Type B pancreatic cell (in vitro differentiated cells): ENCODE data around the gene MICAL3. TPM values are rescaled to one million over a fixed set of nuclear protein-coding genes. Genes with fewer than 3 reads are reported as not detected.
A peak's percentile ranks its signal among the peaks of the same experiment; 100 is the strongest.

ENCODE experiments used
- DNase-seq: peaks from one replicate; pipeline ENCODE4 v3.0.0; 2021; ENCODE audit warnings: mixed read lengths; ENCODE audit not compliant: unreplicated experiment; ENCODE audit errors: extremely low spot score
- H3K27ac Mint-ChIP-seq: 2 replicates; pipeline ENCODE4 v1.8.0; 2021; ENCODE audit warnings: mild to moderate bottlenecking, mixed read lengths
- H3K27me3 Mint-ChIP-seq: 2 replicates; pipeline ENCODE4 v1.8.0; 2021; ENCODE audit warnings: mixed read lengths
- H3K36me3 Mint-ChIP-seq: 2 replicates; pipeline ENCODE4 v1.8.0; 2021; ENCODE audit warnings: mixed read lengths
- H3K4me1 Mint-ChIP-seq: one replicate; pipeline ENCODE4 v1.8.0; 2021; ENCODE audit warnings: mixed read lengths; ENCODE audit not compliant: unreplicated experiment
- H3K4me3 Mint-ChIP-seq: 2 replicates; pipeline ENCODE4 v1.8.0; 2021; ENCODE audit warnings: mild to moderate bottlenecking, mixed read lengths
- H3K9me3 Mint-ChIP-seq: 2 replicates; pipeline ENCODE4 v1.8.0; 2021; ENCODE audit warnings: mixed read lengths
- total RNA-seq: library from RNA; stranded (reverse); gene quantifications from 2 replicates; pipeline ENCODE4 v1.2.1, GENCODE V29; 2021; ENCODE audit warnings: low replicate concordance
- TF ChIP-seq, protein P1 (sequence below): fragments of 200-600 bp; sonication (generic); conservative IDR thresholded peaks from 2 replicates; pipeline ENCODE4 v1.5.0; 2021; ENCODE audit warnings: antibody characterized with exemption, mild to moderate bottlenecking

MICAL3 gene
- total RNA-seq, 1 donor from 2014 or later: 56.4 TPM

DNA sequence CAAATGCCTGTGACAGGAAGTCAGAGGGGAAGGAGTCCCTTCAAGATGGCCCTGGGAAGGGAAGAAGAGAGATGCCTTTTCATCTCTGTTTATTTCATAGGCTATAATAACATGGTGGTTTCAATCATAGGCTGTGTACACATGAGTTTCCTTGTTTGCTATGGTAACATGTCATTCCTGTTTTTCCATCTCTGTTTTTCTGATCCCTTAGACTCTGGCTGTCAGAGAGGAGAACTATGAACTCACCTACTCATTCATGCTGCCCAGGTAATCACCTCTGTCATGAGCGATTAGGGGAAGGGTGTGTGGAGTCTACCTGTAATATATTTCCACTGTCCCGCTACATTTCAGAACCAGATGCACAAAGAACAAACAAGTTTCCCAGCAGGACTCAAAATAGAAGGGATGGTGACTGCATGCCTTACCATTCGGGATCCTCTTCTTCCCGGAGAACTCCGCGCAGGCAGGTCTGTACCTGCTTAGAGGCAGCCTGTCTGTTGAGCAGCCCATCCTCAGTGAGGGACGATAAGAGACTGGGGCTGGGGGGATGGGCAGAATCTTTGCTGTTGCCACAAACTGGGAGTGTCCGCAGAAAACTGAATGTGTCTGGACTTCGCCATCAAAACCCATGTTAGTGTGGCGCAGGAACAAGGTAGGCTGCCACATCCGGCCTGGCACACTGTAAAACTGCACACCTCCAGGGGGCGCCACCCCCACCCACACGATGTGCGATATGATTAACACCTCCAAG lies 46.4 kb upstream of the MICAL3 start:
- H3K4me3 Mint-ChIP-seq: peak overlapping the region; percentile 34
- no peaks in the 10 kb centered on the region for H3K9me3 Mint-ChIP-seq
- no peak for DNase-seq
- TF ChIP-seq, protein P1, sequence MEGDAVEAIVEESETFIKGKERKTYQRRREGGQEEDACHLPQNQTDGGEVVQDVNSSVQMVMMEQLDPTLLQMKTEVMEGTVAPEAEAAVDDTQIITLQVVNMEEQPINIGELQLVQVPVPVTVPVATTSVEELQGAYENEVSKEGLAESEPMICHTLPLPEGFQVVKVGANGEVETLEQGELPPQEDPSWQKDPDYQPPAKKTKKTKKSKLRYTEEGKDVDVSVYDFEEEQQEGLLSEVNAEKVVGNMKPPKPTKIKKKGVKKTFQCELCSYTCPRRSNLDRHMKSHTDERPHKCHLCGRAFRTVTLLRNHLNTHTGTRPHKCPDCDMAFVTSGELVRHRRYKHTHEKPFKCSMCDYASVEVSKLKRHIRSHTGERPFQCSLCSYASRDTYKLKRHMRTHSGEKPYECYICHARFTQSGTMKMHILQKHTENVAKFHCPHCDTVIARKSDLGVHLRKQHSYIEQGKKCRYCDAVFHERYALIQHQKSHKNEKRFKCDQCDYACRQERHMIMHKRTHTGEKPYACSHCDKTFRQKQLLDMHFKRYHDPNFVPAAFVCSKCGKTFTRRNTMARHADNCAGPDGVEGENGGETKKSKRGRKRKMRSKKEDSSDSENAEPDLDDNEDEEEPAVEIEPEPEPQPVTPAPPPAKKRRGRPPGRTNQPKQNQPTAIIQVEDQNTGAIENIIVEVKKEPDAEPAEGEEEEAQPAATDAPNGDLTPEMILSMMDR: peak; percentile 61
- H3K4me1 Mint-ChIP-seq: peaks cover 6% of the 10 kb centered on the region
- peaks cover 14% of the 10 kb centered on the region for H3K27me3 Mint-ChIP-seq
- H3K36me3 Mint-ChIP-seq: no peaks in the 10 kb centered on the region
- peak overlapping the region; percentile 42 for H3K27ac Mint-ChIP-seq

GRCh38 chr22:18070041-18070440 lies 45.7 kb upstream of the MICAL3 start:
- Mint-ChIP-seq H3K36me3 (no peaks in the 10 kb centered on the region), H3K9me3 (no peaks in the 10 kb centered on the region), H3K4me1 (peaks cover 5% of the 10 kb centered on the region), H3K27me3 (peaks cover 19% of the 10 kb centered on the region), H3K27ac (no peak overlapping the region), H3K4me3 (no peak overlapping the region)
- TF ChIP-seq, protein P1: no peak
- no peak for DNase-seq

GRCh38 chr22:18069041-18069440 lies 44.7 kb upstream of the MICAL3 start:
- Mint-ChIP-seq H3K27me3 (peaks cover 23% of the 10 kb centered on the region), H3K4me1 (peaks cover 5% of the 10 kb centered on the region), H3K27ac (no peak overlapping the region), H3K4me3 (no peak overlapping the region), H3K36me3 (no peaks in the 10 kb centered on the region), H3K9me3 (no peaks in the 10 kb centered on the region)
- no peak for DNase-seq
- TF ChIP-seq, protein P1: no peak

DNA sequence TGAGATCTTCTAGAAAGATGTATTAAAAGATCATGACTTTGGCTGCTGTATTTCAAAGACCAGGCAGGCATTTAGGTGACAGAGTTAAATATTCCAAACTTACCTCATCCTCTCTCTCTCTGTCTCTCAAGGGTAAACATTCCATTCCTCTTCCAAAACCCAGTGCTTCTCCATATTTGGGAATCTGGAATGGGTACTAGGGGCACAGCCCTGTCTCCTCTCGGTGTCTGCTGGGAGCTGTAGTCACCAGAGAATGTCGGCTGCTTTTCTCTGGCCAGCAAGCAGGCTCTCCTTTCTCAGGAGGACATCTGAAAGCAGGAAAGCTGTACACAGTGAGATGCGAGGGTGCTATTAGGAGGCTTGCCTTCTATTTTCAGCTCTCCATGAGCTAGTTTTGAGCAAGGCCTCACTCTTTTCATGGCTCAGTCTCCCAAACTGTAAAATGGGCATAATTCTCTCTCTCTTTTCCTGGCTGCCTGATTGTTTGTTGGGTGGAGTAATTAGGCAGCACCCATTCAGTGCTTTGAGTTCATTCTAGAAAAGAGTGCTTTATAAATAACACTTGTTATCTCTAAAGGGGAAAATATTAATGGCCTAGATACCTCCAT lies 44.1 kb upstream of the MICAL3 start:
- Mint-ChIP-seq H3K4me3 (no peak overlapping the region), H3K4me1 (peaks cover 5% of the 10 kb centered on the region), H3K9me3 (no peaks in the 10 kb centered on the region), H3K27me3 (peaks cover 23% of the 10 kb centered on the region), H3K36me3 (no peaks in the 10 kb centered on the region), H3K27ac (peak overlapping the region; percentile 1)
- TF ChIP-seq, protein P1: no peak
- no peak for DNase-seq

DNA sequence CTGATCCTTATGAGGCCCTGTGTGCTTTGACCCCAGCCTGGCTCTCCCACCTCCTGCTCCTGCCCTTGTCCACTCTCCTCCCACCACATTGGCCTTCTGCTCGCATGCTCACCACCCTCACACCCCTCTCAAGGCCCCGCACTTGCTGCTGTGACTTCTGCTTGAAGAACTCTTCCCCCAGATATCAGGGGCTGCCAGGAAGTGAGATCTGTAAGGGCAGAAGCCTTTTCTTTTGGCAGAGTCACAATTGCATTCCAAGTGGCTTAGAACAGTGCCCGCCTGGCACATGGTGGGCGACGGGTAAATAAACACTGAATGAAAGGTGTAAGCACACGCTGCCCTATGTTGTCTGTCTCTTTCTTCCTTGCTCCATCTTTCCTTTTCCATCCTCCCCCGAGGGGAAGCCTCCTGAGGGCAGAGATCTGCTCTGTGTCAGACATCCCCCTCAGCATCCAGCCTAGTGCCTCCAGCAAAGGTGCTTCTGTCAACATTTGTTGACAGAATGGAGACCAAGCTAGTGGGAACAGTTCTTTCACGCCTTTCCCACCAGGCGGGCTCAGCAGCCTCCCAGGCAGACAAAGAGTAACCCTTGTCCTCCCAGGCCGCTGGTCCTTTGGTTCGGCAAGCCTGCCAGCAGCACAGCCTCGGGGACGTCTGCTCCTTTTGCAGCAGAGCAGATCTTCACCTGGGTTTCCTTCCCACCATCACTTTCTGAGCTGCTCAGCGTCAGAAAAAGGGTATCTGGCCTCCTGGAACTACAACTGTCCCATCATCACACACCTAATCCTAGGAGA lies 43.4 kb upstream of the MICAL3 start:
- Mint-ChIP-seq H3K27ac (peak overlapping the region; percentile 37), H3K4me1 (peaks cover 5% of the 10 kb centered on the region), H3K27me3 (peaks cover 23% of the 10 kb centered on the region), H3K9me3 (no peaks in the 10 kb centered on the region), H3K36me3 (no peaks in the 10 kb centered on the region), H3K4me3 (no peak overlapping the region)
- TF ChIP-seq, protein P1: no peak
- no peak for DNase-seq
